HepG2 (cell line): ENCODE measurements around the gene RPS6KA3. TPM values are rescaled to one million over a fixed set of nuclear protein-coding genes. Genes with fewer than 3 reads are reported as not detected.

Experiments used
- ATAC-seq: fragments of 200-7000 bp; cut with Tn5 transposase; 3 replicates; pipeline ENCODE4 v1.9.1; 2020; ENCODE audit warnings: mild to moderate bottlenecking, moderate library complexity
- BruUV-seq: library from RNA; stranded (reverse); fragments of 400-500 nt; replicated peaks from 2 replicates; lab custom pipeline; 2021; lab: Mats Ljungman, UMichigan
- CTCF ChIA-PET: fragments of 300-600 bp; formaldehyde crosslinking; extraction: SDS; loops from one replicate; lab custom pipeline; 2021; ENCODE audit warnings: low total read pairs, inconsistent platforms, low intra/inter-chr PET ratio; lab: Yijun Ruan, JAX
- POLR2A ChIA-PET: fragments of 350-600 bp; sonication (Branson Sonifier 250); formaldehyde crosslinking; loops from one replicate; lab custom pipeline; 2020; ENCODE audit warnings: antibody characterized with exemption, inconsistent platforms; lab: Yijun Ruan, JAX
- DNase-seq: peaks from one replicate; pipeline ENCODE4 v3.0.0-alpha.2; 2015; ENCODE audit warnings: low spot score
- FAIRE-seq: peaks from 3 replicates; lab custom pipeline; 2011; peaks lifted over from hg19 to GRCh38; lab: Jason Lieb, UNC
- H2AFZ ChIP-seq: one replicate; pipeline ENCODE4 v1.6.1; 2011; ENCODE audit warnings: low read length, inconsistent platforms
- H3K27ac ChIP-seq: fragments of 300-600 bp; 3 replicates; pipeline ENCODE4 v1.8.0; 2011; ENCODE audit warnings: mixed run types, mild to moderate bottlenecking, mixed read lengths, low read length, inconsistent platforms; ENCODE audit not compliant: insufficient read depth; ENCODE audit errors: extremely low read length
- H3K27me3 ChIP-seq, 2 experiments: fragments of 200-600 bp in 1 of 2; 2 replicates in 1 of 2; 3 replicates in 1 of 2; pipeline versions ENCODE4 v1.6.0 to v1.8.0; 2011; ENCODE audit warnings: low read length in 2 of 2, mild to moderate bottlenecking in 2 of 2, moderate library complexity in 2 of 2, inconsistent platforms in 1 of 2; ENCODE audit not compliant: insufficient read depth in 2 of 2, control insufficient read depth in 1 of 2
- H3K36me3 ChIP-seq, 2 experiments: fragments of 200-600 bp in 1 of 2; replicated peaks in 1 of 2; 2 replicates in 1 of 2; 3 replicates in 1 of 2; pipeline versions ENCODE4 v1.5.1 to v1.8.0; 2011; ENCODE audit warnings: low read length in 2 of 2, inconsistent platforms in 1 of 2; ENCODE audit not compliant: insufficient read depth in 2 of 2, control insufficient read depth in 1 of 2
- H3K4me1 ChIP-seq: 2 replicates; pipeline ENCODE4 v1.5.1; 2012; ENCODE audit warnings: low read length, inconsistent platforms; ENCODE audit not compliant: insufficient read depth
- H3K4me2 ChIP-seq: 2 replicates; pipeline ENCODE4 v1.6.0; 2011; ENCODE audit warnings: low read depth, low read length, inconsistent platforms
- H3K4me3 ChIP-seq, 3 experiments: fragments of 200-600 bp in 1 of 3; sonication (generic), shearing (Covaris generic) in 1 of 3; replicated peaks in 1 of 3; 2 replicates each; pipeline ENCODE4 v1.5.1; 2011 to 2016; ENCODE audit warnings: low read length in 3 of 3, inconsistent platforms in 2 of 3, low read depth in 2 of 3, mild to moderate bottlenecking in 2 of 3, control low read depth in 1 of 3, mixed read lengths in 1 of 3; ENCODE audit not compliant: insufficient read depth in 1 of 3
- H3K79me2 ChIP-seq: one replicate; pipeline ENCODE4 v1.6.1; 2011; ENCODE audit warnings: low read length, inconsistent platforms; ENCODE audit not compliant: insufficient read depth
- H3K9ac ChIP-seq: 2 replicates; pipeline ENCODE4 v1.6.0; 2011; ENCODE audit warnings: mild to moderate bottlenecking, low read depth, low read length, inconsistent platforms; ENCODE audit not compliant: insufficient read depth
- H3K9me3 ChIP-seq: 2 replicates; pipeline ENCODE4 v1.5.1; 2012; ENCODE audit warnings: mild to moderate bottlenecking, low read length
- H4K20me1 ChIP-seq: 2 replicates; pipeline ENCODE4 v1.6.0; 2011; ENCODE audit warnings: inconsistent platforms, mild to moderate bottlenecking, low read length, moderate library complexity; ENCODE audit not compliant: insufficient read depth
- GATAD1 ChIP-seq: IDR thresholded peaks from 2 replicates; pipeline ENCODE4 v1.6.1; 2016; ENCODE audit warnings: missing genetic modification reagents, missing compliant biosample characterization
- ZBTB34 ChIP-seq: sonication (generic); formaldehyde crosslinking; IDR thresholded peaks from 2 replicates; pipeline ENCODE4 v1.8.0; 2022; ENCODE audit warnings: mild to moderate bottlenecking, missing genetic modification reagents
- ZKSCAN8 ChIP-seq: IDR thresholded peaks from 2 replicates; pipeline ENCODE4 v1.6.1; 2016; ENCODE audit warnings: borderline replicate concordance, missing genetic modification reagents, missing compliant biosample characterization
- ZNF281 ChIP-seq: sonication (generic); formaldehyde crosslinking; IDR thresholded peaks from 2 replicates; pipeline ENCODE4 v1.4.0; 2020; ENCODE audit warnings: missing genetic modification reagents, borderline replicate concordance
- WGBS: methylation state at CpG from one replicate; pipeline ENCODE4 v1.1.6; 2017; ENCODE audit warnings: low lambda C conversion rate; 5-methylcytosine and 5-hydroxymethylcytosine counted together
- in situ Hi-C: cut with HindIII; loops from 2 replicates; pipeline ENCODE4 v1.10.0; 2017; ENCODE audit warnings: low pct_unique_long_range_greater_than_20kb; ENCODE audit not compliant: extremely low pct_ligation_motif_present
- intact Hi-C: fragments of 100-400 bp; cut with micrococcal nuclease; formaldehyde crosslinking; loops from one replicate; pipeline ENCODE4 v1.10.0; 2022; ENCODE audit not compliant: unreplicated experiment
- polyA plus RNA-seq, 8 experiments: library from polyadenylated mRNA; depleted of rRNA in 3 of 8; stranded (reverse) in 7 of 8; unstranded in 1 of 8; fragments of >200 nt; fragmentation: Illumina TruSeq in 4 of 8; extraction: Trizol in 4 of 8; gene quantifications; 2 replicates each; pipeline versions ENCODE4 v1.2.1 to v1.2.3, GENCODE V29; 2011 to 2016; ENCODE audit warnings: low read depth in 4 of 8, missing spikeins in 1 of 8, mixed read lengths in 1 of 8; ENCODE audit not compliant: insufficient read depth in 1 of 8
- total RNA-seq, 5 experiments: library from RNA; depleted of rRNA; stranded (reverse); fragments of >200 nt; fragmentation: Illumina TruSeq; extraction: Trizol; gene quantifications; 2 replicates each; pipeline ENCODE4 v1.2.3, GENCODE V29; 2016; ENCODE audit warnings: low read depth in 1 of 5

The RPS6KA3 gene
- total and polyA plus RNA-seq, 2 of the 13 experiments (the other 11 are each of a cell fraction or from before 2014, with no cell fraction given) = 314 to 357 TPM

- H2AFZ ChIP-seq = no peak overlapping the region
- peaks cover 63% of the 10 kb centered on the region for H3K79me2 ChIP-seq
- H3K9ac ChIP-seq = no peak overlapping the region
- peaks cover 22% of the 10 kb centered on the region; the same call in 1 of the 2 replicates for H4K20me1 ChIP-seq
- in situ Hi-C loops = no loop called here
- H3K9me3 ChIP-seq = no peaks in the 10 kb centered on the region
- 0 out of 5 replicates have a peak, but pooled peaks cover 0 to 11% of the 10 kb centered on the region in 2 experiments for H3K36me3 ChIP-seq
- POLR2A ChIA-PET = no interaction called here
- no peak for DNase-seq
- CTCF ChIA-PET = no interaction called here
- FAIRE-seq = no peak
- BruUV-seq = no TSS peak
- no peak overlapping the region; the same call in 1 of the 2 replicates for H3K4me2 ChIP-seq
- H3K27ac ChIP-seq = peak overlapping the region; percentile 40
- no peaks in the 10 kb centered on the region for H3K27me3 ChIP-seq
- WGBS = 92% methylated on average over 2 of the region's 2 CpGs
- TF ChIP-seq ZBTB34 (CRISPR knock-in tag) (no peak), GATAD1 (CRISPR knock-in tag) (no peak)
- TF ChIP-seq, all 625 proteins: peak for 0
- ATAC-seq = peak; percentile 19; the same call in 2 of the 3 replicates
- intact Hi-C loops = no loop called here
- no peak overlapping the region for H3K4me3 ChIP-seq
- H3K4me1 ChIP-seq = peaks cover 96% of the 10 kb centered on the region
Observed at GRCh38 chrX:20224814-20225487, 41.8 kb downstream of the RPS6KA3 start.

GRCh38 chrX:20221902-20222301 is 44.8 kb downstream of the RPS6KA3 start:
- Histone ChIP-seq H3K27me3 (no peaks in the 10 kb centered on the region), H4K20me1 (peaks cover 28% of the 10 kb centered on the region; the same call in 1 of the 2 replicates), H3K9me3 (no peaks in the 10 kb centered on the region), H3K27ac (peak overlapping the region; percentile 84), H3K4me2 (peak overlapping the region; percentile 45; the same call in 1 of the 2 replicates), H3K4me3 (no peak overlapping the region; a peak in 1 of 6 replicates), H3K9ac (peak overlapping the region; percentile 43), H3K36me3 (0 out of 5 replicates have a peak, but pooled peaks cover 0 to 10% of the 10 kb centered on the region in 2 experiments), H3K79me2 (peaks cover 64% of the 10 kb centered on the region), H3K4me1 (peaks cover 99% of the 10 kb centered on the region), H2AFZ (no peak overlapping the region)
- POLR2A ChIA-PET = no interaction called here
- WGBS = 0% methylated on average over 1 of the region's 3 CpGs
- CTCF ChIA-PET = no interaction called here
- ATAC-seq (peak; percentile 86), FAIRE-seq (peak; percentile 94), DNase-seq (peak; percentile 89)
- no TSS peak for BruUV-seq
- intact Hi-C loops = no loop called here
- in situ Hi-C loops = no loop called here
- TF ChIP-seq ZNF281 (CRISPR knock-in tag) = no peak
- TF ChIP-seq ZKSCAN8 (CRISPR knock-in tag) = no peak
